HG03457 (cell line): ENCODE data around the gene RBMS2.
"Not testable (repeated sequence)": the region's sequence is repeated elsewhere in the genome, so short reads cannot be mapped to it uniquely, and the experiment has no call there.

Experiments
- ATAC-seq: cut with Tn5 transposase; IDR thresholded peaks from one replicate; pipeline ENCODE4 v1.9.1; 2021; ENCODE audit warnings: moderate number of reproducible peaks; ENCODE audit not compliant: unreplicated experiment

The RBMS2 gene

GRCh38 chr12:56514014-56514318 lies 7.7 kb upstream of the RBMS2 start:
- ATAC-seq: not testable (repeated sequence)

- ATAC-seq: no peak
Measured at GRCh38 chr12:56517854-56518253, 3.8 kb upstream of the RBMS2 start.

- no peak for ATAC-seq
Measured at GRCh38 chr12:56518570-56518969, 3.0 kb upstream of the RBMS2 start.

- no peak for ATAC-seq
Measured at GRCh38 chr12:56520048-56520447, 1.6 kb upstream of the RBMS2 start.

GRCh38 chr12:56520506-56520905 lies 1.1 kb upstream of the RBMS2 start:
- no peak for ATAC-seq

- no peak for ATAC-seq
Measured at GRCh38 chr12:56521209-56521589, 421 bp upstream of the RBMS2 start.

GRCh38 chr12:56522411-56523193 lies 982 bp downstream of the RBMS2 start:
- no peak for ATAC-seq

GRCh38 chr12:56528846-56529245 lies 7.2 kb downstream of the RBMS2 start:
- ATAC-seq: no peak

GRCh38 chr12:56529656-56530055 lies 8.0 kb downstream of the RBMS2 start:
- no peak for ATAC-seq

- ATAC-seq: no peak
Measured at GRCh38 chr12:56530390-56531055, 8.9 kb downstream of the RBMS2 start.

- no peak for ATAC-seq
Measured at GRCh38 chr12:56537546-56537945, 15.9 kb downstream of the RBMS2 start.

GRCh38 chr12:56541631-56542030 lies 20.0 kb downstream of the RBMS2 start:
- no peak for ATAC-seq

GRCh38 chr12:56542164-56542563 lies 20.5 kb downstream of the RBMS2 start:
- ATAC-seq: no peak

GRCh38 chr12:56545023-56545604 lies 23.5 kb downstream of the RBMS2 start:
- no peak for ATAC-seq

GRCh38 chr12:56546680-56547079 lies 25.1 kb downstream of the RBMS2 start:
- ATAC-seq: no peak

GRCh38 chr12:56551070-56551469 lies 29.4 kb downstream of the RBMS2 start:
- ATAC-seq: no peak

- ATAC-seq: no peak
Measured at GRCh38 chr12:56565510-56566101, 44.0 kb downstream of the RBMS2 start.

GRCh38 chr12:56568146-56568545 lies 46.5 kb downstream of the RBMS2 start:
- ATAC-seq: no peak

GRCh38 chr12:56571121-56571520 lies 49.5 kb downstream of the RBMS2 start:
- ATAC-seq: no peak

- ATAC-seq: no peak
Measured at GRCh38 chr12:56572288-56572687, 50.7 kb downstream of the RBMS2 start.

GRCh38 chr12:56574210-56574609 lies 52.6 kb downstream of the RBMS2 start:
- ATAC-seq: no peak

- ATAC-seq: not testable (repeated sequence)
Measured at GRCh38 chr12:56577248-56577647, 55.6 kb downstream of the RBMS2 start.
